Stimulated activated CD4-positive, alpha-beta T cell treated with anti-CD3 and anti-CD28 coated beads, Interleukin-15, amount 100 ng/mL, for 48 hours (primary cell): ENCODE results near the gene LNPEP.

ENCODE experiments used
- DNase-seq, 2 donors: peaks; one replicate each; pipeline ENCODE4 v3.0.0-alpha.2; 2020; ENCODE audit warnings: low read depth in 2 of 2

Gene LNPEP

DNA sequence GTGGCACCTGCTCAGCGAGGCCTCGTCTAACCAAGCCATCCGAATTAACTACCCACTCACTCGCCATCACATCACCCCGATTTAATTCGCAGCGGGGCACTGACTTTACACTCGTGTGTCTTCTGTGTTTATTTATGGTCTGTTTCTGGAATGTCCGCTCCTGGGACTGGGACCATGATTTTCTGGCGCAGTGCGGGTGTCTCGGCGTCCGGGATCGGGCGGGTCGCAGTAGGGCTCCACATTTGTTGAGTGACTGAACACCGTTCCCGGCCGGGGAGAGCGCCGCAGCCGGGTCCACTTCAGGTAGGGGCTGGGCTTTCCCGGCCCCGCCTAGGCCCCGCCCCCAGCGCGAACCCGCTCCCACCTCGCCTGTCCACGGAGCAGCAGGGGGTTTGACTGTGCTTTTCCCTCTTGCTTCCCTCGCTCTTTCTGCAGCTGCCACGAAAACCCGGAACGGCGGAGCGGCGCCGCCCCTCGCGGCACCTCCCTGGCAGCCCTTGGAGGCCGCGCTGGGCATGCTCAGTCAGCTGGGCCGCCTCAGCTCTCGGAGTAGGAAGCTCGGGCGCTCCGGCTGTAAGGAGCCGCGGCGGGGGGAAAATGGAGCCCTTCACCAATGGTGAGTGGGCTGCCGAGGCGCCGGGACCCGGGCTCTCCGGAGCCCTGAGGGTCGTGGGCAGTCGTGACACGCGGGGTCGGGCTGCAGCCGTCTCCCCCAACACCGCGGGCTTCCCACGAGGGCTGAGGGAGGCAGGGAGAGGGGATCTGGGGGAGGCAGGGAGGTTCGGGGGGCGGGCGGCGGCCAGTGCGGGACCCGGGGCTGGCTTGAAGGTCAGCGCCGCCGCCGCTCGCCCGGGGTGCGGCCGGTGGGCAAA, at the start of gene LNPEP:
TSS of gene LNPEP (plus strand) at position 522 of the 872 bp plus-strand sequence. CDS start at position 598, 76 bp downstream.
- DNase-seq, result peak; percentile 90 to 92

DNA sequence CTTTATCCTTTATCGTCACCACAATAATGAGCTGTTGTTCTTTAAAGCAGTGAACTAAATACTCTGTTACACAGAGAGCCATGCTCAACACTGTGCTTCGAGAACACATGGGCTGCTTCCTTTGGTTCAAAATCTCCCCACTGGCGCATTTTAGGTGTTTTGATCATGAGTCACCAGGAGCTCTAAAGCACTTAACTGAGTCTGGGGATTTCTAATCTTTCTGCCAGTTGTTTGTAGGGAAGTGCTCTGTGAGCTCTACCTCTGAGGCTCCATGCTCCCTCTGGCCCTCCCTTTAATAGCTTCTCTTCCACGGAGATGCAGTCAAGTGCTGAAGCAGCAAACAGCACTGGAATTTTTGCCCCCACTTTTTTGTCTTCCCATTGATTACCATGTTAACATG, 42.5 kb upstream of the LNPEP start:
- DNase-seq, result no peak

DNA sequence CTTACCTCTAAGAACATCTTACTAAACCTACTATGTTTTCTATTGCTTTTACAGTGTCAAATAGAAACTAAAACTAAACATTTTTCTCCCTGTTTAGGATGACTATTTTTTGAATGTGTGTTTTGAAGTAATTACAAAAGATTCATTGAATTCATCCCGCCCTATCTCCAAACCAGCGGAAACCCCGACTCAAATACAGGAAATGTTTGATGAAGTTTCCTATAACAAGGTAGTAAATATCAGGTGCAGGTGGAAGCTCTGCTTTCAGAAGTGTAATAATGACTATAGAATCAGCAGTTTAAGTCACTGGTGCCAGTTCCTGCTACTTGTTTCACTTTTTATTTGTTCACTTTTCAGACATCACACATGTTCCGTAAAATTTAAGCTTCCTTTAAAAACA, 39.6 kb upstream of the LNPEP start:
- DNase-seq, result no peak

DNA sequence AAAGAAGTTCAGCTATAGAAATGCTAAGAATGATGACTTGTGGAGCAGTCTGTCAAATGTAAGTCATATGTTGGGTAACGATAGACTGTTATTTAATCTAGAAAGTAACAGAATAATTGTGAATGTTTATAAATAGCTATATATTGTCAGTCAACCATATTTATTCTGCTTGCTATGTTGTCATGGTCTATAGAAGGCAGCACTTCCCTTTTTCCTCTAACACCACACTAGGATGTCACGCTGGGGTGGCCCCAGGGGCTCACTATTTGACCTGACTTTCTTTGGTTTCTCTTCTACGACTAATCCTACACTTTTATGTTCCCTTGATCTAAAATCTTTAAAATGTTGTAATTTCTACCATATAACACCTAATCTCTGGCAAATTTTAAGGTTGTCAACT, 39.1 kb upstream of the LNPEP start:
- DNase-seq, result no peak

DNA sequence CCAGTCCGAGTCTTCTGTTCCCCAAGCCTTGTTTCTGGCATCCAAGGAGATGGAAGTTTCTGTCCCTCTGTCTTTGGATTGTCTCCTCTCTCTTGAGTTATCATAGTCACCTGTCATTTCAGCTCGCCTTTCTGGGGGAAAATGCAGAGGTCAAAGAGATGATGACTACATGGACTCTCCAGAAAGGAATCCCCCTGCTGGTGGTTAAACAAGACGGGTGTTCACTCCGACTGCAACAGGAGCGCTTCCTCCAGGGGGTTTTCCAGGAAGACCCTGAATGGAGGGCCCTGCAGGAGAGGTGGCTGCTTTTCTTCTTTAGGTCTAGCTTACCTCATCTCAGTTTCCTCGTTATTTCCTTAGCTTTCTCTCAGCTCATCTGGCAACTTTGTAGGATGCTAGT, 34.5 kb upstream of the LNPEP start:
- DNase-seq, result no peak

DNA sequence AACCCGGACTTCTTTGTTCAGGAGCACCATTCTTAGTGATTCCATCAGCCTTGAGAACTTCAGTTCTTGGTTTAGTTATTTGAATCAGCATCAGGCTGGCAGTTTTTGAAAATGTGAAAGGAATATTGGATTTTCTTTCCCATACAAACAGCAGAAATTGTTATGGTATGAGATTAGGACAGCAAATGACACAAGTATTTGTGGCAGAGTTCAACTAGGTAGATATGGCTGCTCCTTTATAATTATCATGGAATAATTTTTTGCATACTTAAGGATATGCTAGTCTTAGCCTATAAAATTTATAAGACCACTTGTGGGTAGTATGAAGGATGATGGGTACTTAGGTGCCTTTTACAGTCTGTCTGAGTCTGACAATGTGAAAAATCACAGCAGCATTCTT, 34.0 kb upstream of the LNPEP start:
- no peak for DNase-seq

DNA sequence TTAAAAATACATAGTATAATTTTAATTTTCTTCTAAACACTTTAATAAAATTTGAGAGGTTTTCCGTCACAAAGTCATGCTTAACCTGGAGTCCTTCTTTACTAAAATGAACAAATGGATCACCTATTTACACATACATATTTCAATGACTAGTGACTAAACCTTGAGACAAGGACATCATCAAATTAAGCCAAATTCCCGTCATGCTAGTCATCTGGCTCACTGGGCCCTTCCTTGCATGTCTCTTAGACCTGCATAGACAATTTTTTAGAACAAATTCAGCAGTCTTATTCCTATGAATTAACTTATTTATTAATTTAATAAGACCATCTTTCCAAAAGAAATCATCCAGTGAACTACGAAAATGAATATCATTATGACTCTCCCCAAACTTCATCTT, 33.0 kb upstream of the LNPEP start:
- no peak for DNase-seq

DNA sequence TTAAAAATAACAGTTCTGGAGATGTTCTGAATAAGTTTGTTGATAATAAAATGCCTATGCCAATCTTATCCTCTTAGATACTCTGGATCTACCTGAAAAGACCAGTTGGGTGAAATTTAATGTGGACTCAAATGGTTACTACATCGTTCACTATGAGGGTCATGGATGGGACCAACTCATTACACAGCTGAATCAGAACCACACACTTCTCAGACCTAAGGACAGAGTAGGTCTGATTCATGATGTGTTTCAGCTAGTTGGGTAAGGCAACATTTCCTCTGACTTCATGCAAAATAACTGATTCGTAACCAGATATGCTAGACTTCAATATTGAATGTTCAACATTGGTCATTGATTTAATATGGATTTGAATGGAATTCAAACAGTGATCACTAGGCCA, 32.6 kb upstream of the LNPEP start:
- DNase-seq, result no peak

DNA sequence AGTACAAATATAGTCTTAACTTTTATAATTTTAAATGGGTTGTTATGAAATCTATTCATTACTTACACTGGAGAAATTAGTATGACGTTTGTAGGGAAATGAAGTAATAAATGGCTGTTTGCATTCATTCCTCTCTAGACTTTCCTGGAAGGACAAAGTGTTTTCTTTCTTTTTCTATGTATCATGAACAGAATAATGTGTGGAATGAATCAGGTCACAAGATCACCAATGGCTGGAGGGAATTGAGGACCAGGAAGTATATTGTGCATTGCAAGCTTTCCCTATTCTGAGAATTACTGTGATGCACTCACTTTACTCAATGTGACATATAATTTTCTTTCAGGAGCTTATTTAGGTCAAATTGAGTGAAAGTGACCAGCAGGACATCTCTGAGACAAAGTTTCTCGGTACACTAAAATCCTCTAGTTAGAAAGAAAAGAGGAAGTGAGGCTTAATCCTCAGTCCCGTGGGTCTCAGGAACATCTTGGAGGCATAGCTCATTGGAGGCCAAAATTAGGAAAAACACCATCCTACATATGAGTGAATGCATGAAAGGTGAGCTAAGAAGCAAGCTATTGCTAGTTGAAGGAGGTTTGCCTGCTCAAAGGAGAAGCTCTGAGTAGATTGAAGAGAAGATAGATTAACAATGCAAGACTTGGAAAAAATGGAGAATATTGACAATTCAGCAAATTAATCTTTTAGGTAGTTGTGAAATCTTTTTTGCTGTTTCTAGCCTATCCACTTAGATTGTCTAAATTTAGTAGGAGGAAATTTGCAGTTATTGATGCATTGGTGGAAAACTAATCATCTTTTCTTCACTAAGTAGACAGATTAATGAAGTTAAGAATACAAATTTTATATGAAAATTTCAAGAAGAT, 31.6 kb upstream of the LNPEP start:
- no peak for DNase-seq

DNA sequence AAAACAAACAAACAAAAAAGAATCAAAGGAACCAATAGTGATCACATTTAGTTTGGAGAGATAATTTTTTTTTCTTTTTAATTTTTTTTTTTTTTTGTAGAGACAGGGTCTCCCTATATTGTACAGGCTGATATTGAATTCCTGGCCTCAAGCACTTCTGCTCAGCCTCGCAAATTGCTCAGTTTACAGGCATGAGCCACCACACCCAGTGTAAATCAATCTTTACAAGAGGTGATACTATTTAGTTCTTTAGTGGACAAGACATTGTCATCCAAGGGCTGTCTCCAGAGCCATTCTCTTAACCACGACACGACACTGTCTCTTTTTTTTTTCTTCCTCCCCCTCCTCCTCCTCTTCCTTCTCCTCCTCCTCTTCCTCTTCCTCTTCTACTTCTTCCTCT, 30.0 kb upstream of the LNPEP start:
- DNase-seq, result no peak

DNA sequence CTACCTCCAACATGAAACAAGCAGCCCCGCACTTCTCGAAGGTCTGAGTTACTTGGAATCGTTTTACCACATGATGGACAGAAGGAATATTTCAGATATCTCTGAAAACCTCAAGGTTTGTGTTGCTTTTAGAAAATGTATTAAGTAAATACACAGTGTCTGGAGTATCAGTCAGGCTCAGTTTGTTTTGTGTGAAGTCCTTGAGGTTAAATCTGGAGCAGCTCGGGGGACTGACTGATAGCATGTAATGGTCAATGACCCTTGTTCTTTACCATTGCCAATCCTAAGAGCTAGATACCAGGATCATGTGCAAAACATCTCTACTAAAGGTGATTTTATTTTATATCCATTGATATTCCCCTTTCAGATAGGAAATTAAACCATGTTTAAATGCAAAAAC, 26.9 kb upstream of the LNPEP start:
- DNase-seq, result no peak

DNA sequence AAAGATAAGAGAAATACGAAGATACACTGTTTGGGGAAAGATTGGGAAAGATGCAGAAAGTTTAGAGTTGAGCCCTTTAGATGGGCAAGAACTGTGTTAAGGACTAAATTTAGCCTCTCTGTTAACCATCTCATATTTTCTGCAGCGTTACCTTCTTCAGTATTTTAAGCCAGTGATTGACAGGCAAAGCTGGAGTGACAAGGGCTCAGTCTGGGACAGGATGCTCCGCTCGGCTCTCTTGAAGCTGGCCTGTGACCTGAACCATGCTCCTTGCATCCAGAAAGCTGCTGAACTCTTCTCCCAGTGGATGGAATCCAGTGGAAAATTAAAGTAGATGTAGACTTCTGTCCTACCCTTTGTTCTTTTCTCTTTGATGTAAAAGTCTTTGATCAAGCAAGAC, 26.4 kb upstream of the LNPEP start:
- no peak for DNase-seq

DNA sequence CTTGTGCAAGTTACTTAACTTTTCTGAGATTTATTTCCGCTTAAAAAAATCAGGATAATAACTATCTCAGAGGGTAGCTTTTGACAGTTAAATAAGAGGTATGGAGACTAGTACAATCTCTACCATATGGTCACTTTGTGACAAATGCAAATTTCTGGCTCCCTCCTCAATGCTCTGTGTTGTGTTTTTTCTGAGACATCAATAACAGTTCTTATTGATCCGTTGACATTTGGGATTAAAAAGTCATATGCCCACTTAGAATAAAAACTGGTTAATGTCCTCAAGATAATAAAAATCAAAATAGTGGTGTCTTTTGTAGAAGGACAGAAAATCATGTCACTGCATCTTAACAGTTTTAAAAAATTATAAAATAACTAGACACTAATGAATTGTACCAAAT, 24.7 kb upstream of the LNPEP start:
- DNase-seq, result no peak

DNA sequence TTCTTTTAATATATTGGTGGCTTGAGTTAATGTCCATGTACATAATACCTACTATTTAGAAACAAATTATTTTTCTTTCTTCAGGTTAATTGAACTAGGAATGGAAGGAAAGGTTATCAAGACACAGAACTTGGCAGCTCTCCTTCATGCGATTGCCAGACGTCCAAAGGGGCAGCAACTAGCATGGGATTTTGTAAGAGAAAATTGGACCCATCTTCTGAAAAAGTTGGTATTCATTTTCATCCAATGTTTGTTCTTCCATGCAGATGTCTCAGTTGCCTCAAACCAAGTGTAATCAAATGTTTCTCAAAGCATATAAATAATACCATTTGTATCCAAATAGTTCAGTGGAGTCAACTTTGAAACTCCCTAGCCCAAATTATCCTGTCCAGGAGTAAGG, 22.6 kb upstream of the LNPEP start:
- no peak for DNase-seq

DNA sequence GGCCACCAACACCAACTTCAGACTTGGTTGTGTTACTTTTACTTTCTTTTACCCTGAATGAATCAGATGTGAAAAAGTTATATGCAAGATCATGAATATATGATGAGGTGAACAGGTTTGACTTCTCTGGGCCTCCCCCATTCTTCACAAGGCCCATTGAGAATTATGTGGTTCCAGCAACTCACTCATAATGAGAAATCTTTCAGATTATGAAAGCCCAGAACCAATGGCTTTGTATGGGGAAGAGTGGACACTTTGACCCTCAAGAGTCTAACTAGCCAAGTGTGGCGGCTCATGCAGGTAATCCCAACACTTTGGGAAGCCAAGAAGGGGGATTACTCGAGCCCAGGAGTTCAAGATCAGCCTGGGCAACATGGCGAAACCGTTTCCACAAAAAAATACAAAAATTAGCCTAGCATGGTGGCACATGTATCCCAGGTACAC, 16.1 kb upstream of the LNPEP start:
- DNase-seq, result no peak

DNA sequence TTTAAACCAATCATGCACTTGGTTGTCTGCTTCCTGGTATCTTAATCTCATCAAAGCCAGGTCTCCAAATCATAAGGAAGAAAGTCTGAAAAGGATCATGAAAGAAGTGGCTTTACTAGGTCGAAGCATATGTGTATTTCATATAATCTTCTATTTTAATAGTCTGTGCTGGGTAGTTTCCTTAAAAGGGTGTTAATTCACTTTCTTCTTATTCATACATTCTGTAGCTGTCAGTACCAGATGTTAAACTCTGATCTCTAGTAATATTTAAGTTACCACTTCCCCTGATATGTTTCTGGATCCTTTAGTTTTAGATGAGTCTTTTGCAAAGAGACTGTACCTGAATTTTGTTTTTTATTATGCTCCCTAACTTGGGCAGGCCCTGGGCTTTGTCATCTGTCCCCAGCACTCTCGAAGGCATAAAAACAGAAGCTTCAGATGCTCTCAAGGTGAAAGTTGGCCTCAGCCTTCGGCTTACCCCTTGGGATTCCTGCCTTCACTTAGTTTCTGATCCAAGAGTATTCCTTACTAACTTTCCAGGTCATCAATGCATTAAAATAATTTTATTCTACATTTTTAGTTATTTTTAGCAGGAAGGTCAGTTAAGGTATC, 15.0 kb upstream of the LNPEP start:
- DNase-seq, result no peak

DNA sequence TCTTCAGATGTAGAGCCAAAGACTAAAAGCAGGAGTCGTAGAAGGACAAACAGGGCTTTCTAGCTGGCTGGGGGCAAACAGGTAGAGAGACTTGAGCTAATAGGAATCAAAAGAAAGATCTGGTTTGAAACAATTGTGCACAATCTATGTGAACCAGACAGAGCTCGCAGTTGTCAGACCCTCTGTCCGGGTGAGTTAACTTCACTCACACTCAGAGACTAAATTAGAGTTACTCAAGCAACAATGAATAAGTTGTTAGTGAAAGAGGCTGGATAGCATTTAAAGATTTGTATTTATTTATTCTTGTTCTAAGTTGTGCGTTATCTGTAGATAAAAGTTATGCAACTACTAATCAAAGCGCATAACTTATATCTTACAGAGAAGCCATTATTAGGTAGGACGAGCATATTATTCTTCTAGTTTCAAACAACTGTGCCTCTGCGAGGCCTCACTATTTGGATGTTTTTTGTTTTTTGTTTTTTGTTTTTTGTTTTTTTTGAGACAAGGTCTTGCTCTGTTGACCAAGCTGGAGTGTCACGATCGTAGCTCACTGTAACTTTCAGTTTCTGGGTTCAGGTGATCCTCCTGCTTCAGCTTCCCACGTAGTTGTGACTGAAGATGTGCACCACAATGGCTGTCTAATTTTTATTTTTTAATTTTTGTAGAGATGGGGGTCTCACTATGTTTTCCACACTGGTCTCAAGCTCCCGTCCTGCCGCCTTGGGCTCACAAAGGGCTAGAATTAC, 13.2 kb upstream of the LNPEP start:
- no peak for DNase-seq

DNA sequence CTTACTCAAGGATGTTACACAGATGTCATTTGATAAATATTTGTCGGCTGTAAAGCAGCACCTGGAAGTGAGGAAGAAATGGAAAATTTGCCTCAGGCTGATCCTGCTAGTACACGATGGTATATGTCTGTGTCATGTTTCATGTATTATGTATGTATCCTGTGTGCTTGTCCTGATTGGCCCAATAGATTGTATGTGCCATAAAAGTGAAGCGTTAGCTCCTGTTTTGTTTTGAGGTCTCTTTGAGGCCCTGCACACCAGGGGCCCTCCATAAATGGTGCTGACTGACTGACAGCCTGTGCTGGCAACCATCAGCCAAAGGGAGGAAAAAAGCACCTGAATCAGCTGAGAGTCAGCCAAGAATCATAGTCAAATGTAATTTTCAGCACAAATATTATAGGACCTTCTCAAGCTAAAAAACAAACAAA, 11.8 kb upstream of the LNPEP start:
- DNase-seq, result no peak

DNA sequence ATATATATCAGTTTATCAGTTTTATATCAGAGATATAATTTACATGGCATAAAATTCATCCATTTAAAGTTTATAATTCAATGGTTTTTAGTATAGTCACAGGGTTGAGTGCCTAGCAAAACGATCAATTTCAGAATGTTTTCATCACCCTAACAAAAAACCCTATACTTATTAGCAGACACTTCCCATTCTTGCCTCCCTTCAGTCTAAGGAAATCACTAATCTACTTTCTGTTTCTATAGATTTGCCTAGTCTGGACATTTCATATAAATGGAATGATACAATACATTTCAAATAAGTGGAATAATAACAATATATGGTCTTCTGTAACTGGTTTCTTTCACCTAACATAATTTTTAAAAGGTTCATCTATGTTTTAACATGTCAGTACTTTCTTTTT, 9.6 kb upstream of the LNPEP start:
- DNase-seq, result no peak

DNA sequence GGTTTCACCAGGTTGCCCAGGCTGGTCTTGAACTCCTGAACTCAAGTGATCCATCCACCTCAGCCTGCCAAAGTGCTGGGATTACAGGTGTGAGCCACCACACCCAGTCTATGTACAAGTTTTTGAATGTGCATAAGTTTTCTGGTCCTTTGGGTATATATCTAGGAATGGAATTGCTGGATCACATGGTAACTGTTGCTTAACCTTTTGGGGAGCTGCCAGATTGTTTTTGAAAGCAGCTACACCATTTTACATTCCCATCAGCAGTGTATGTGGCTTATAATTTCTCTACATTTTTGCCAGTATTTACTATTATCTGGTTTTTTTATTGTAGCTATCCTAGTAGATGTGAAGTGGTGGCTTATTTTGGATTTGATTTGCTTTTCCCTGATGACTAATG, 8.9 kb upstream of the LNPEP start:
- no peak for DNase-seq

DNA sequence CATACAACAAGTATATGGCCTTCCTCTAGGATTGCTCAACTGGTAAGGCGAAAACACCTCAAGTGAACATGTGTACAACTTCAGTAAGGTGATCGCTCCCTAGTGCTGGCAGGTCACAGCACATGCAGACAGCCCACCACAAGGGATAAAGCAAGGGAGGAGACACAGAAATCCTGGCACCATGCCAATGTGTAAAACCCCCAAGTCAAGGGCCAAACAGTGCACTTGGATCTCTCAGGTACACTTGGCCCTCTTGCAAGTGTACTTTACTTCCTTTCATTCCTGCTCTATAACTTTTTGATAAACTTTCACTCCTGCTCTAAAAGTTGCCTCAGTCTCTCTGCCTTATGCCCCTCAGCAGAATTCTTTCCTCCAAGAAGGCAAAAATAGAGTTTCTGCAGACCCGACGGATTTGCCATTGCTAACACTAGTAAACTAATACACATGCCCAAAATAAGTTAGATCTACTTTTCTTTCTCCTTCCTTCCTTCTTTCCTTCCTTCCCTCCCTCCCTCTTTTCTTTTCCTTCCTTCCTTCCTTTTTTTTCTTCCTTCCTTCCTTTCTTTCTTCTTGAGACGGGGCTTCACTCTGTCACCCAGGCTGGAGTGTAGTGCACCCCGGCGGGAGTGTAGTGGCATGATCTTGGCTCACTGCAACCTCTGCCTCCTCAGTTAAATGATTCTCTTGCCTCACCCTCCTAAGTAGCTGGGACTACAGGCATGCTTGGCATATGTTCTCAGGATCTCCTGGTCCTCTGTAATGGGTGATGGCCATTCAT, 6.8 kb upstream of the LNPEP start:
- no peak for DNase-seq
